Thyroid gland (tissue), 4 donors: ENCODE results near the gene DNAJC12.

ENCODE experiments used
- CTCF ChIP-seq, 6 experiments: fragments of 200-600 bp in 3 of 6; fragments of 450-650 bp in 3 of 6; sonication (generic) in 3 of 6; IDR thresholded peaks; one replicate each; pipeline ENCODE4 v1.5.1; 2016 to 2019; ENCODE audit warnings: antibody characterized with exemption in 6 of 6, mild to moderate bottlenecking in 2 of 6, inconsistent platforms in 1 of 6, moderate library complexity in 1 of 6
- POLR2A ChIP-seq, 2 donors: fragments of 450-650 bp; IDR thresholded peaks; one replicate each; pipeline ENCODE4 v1.6.1; 2017; ENCODE audit warnings: antibody characterized with exemption in 2 of 2, mild to moderate bottlenecking in 2 of 2, moderate library complexity in 1 of 2

- no peak for TF ChIP-seq CTCF (IDR thresholded peaks at IDR 0.05)
- no peak for TF ChIP-seq POLR2A (IDR thresholded peaks at IDR 0.05)
Observed at GRCh38 chr10:67783606-67784294, 54.2 kb downstream of the DNAJC12 start.
